ENCODE results near the gene HOXC10. TPM values are rescaled to one million over a fixed set of nuclear protein-coding genes. Genes with fewer than 3 reads are reported as not detected.

The HOXC10 gene
- total and polyA plus RNA-seq, 2 donors (not counting 3 experiments of a cell fraction or from before 2014, with no cell fraction given) = 0.18 TPM; not detected in 1

GRCh38 chr12:53955776-53956250, 29.1 kb upstream of the HOXC10 start:
- no TSS peak for BruUV-seq (replicated peaks)
- Histone ChIP-seq H3K4me1 (ENCODE audit: control insufficient read depth, extremely low read depth, insufficient read depth, low read length) (no peaks in the 10 kb centered on the region), H4K20me1 (replicated peaks; ENCODE audit: control insufficient read depth, extremely low read depth, insufficient read depth, low read length) (no peaks in the 10 kb centered on the region), H3K4me3 (replicated peaks in 1 of 3; ENCODE audit: insufficient read depth in 1 of 3, low read depth in 1 of 3, low read length in 3 of 3) (no peak overlapping the region), H3K4me2 (ENCODE audit: insufficient read depth, low read length) (no peak overlapping the region), H3K36me3 (ENCODE audit: control insufficient read depth in 2 of 2, extremely low read depth in 1 of 2, insufficient read depth in 2 of 2, low read length in 2 of 2) (no peaks in the 10 kb centered on the region), H3K27me3 (ENCODE audit: control insufficient read depth in 2 of 2, insufficient read depth in 2 of 2, low read length in 2 of 2) (peaks cover 91 to 98% of the 10 kb centered on the region in 2 experiments), H3K27ac (ENCODE audit: insufficient read depth, low read depth, low read length) (no peak overlapping the region), H3K9me3 (replicated peaks; ENCODE audit: control insufficient read depth, insufficient read depth, low read length) (no peaks in the 10 kb centered on the region), H3K9me1 (replicated peaks; ENCODE audit: control insufficient read depth, extremely low read depth, insufficient read depth, low read length) (no peaks in the 10 kb centered on the region), H3K79me2 (ENCODE audit: control insufficient read depth, insufficient read depth, low read length) (no peaks in the 10 kb centered on the region), H3K9ac (replicated peaks; ENCODE audit: extremely low read depth, insufficient read depth, low read length) (no peak overlapping the region), H2AFZ (ENCODE audit: low read depth, low read length) (no peak overlapping the region)
- dilution Hi-C loops (cut with MboI; ENCODE audit: extremely low pct_ligation_motif_present, low sequenced_read_pairs) (no loop called here), intact Hi-C loops (cut with micrococcal nuclease) (no loop called here)
- CTCF ChIA-PET = no interaction called here
- POLR2A ChIA-PET = no interaction called here
- TF ChIP-seq GATA2 (IDR thresholded peaks at IDR 0.05; ENCODE audit: insufficient read depth, insufficient read length, low read depth, low read length) (no peak), EZH2 (IDR thresholded peaks at IDR 0.05; ENCODE audit: borderline replicate concordance, low read depth, low read length, severe bottlenecking) (peak; percentile 9)
- DNase-seq (ENCODE audit: low read depth, low spot score) = no peak
- no peak for FAIRE-seq

- dilution Hi-C loops (cut with MboI; ENCODE audit: extremely low pct_ligation_motif_present, low sequenced_read_pairs) = no loop called here
- Histone ChIP-seq H3K9me3 (replicated peaks; ENCODE audit: control insufficient read depth, insufficient read depth, low read length) (no peaks in the 10 kb centered on the region), H3K27me3 (ENCODE audit: control insufficient read depth in 2 of 2, insufficient read depth in 2 of 2, low read length in 2 of 2) (peaks cover 87 to 98% of the 10 kb centered on the region in 2 experiments), H3K9ac (replicated peaks; ENCODE audit: extremely low read depth, insufficient read depth, low read length) (no peak overlapping the region), H2AFZ (ENCODE audit: low read depth, low read length) (no peak overlapping the region), H3K79me2 (ENCODE audit: control insufficient read depth, insufficient read depth, low read length) (no peaks in the 10 kb centered on the region), H3K36me3 (ENCODE audit: control insufficient read depth in 2 of 2, extremely low read depth in 1 of 2, insufficient read depth in 2 of 2, low read length in 2 of 2) (no peaks in the 10 kb centered on the region), H3K4me3 (replicated peaks in 1 of 3; ENCODE audit: insufficient read depth in 1 of 3, low read depth in 1 of 3, low read length in 3 of 3) (no peak overlapping the region), H3K4me2 (ENCODE audit: insufficient read depth, low read length) (no peak overlapping the region), H3K9me1 (replicated peaks; ENCODE audit: control insufficient read depth, extremely low read depth, insufficient read depth, low read length) (no peaks in the 10 kb centered on the region), H3K27ac (ENCODE audit: insufficient read depth, low read depth, low read length) (no peak overlapping the region), H4K20me1 (replicated peaks; ENCODE audit: control insufficient read depth, extremely low read depth, insufficient read depth, low read length) (no peaks in the 10 kb centered on the region), H3K4me1 (ENCODE audit: control insufficient read depth, extremely low read depth, insufficient read depth, low read length) (no peaks in the 10 kb centered on the region)
- TF ChIP-seq POLR2A (IDR thresholded peaks at IDR 0.05; ENCODE audit: low read depth, low read length) = no peak
- TF ChIP-seq EZH2 (IDR thresholded peaks at IDR 0.05; ENCODE audit: borderline replicate concordance, low read depth, low read length, severe bottlenecking) = no peak
- no peak for TF ChIP-seq CTCF (IDR thresholded peaks at IDR 0.05; ENCODE audit: extremely low read depth in 1 of 2, insufficient read depth in 1 of 2, low read depth in 1 of 2, low read length in 2 of 2)
- TF ChIP-seq POLR2AphosphoS5 (IDR thresholded peaks at IDR 0.05; ENCODE audit: insufficient read depth, low read depth, low read length) = no peak
- no peak for TF ChIP-seq MAX (IDR thresholded peaks at IDR 0.05; ENCODE audit: insufficient read depth, insufficient read length)
- TF ChIP-seq GATA2 (IDR thresholded peaks at IDR 0.05; ENCODE audit: insufficient read depth, insufficient read length, low read depth, low read length) = no peak
- TF ChIP-seq FOS (IDR thresholded peaks at IDR 0.05; ENCODE audit: borderline replicate concordance, insufficient read depth, low read length) = no peak
- TF ChIP-seq MYC (IDR thresholded peaks at IDR 0.05; ENCODE audit: low read depth, low read length) = no peak
- TF ChIP-seq JUN (IDR thresholded peaks at IDR 0.05; ENCODE audit: borderline replicate concordance, insufficient read depth, insufficient read length, low read depth) = no peak
- no peak for DNase-seq (ENCODE audit: low read depth, low spot score)
- BruUV-seq (replicated peaks) = no TSS peak
- FAIRE-seq = no peak
- ChIA-PET CTCF (no interaction called here), POLR2A (no interaction called here)
- intact Hi-C loops (cut with micrococcal nuclease) = no loop called here
Measured at GRCh38 chr12:53956251-53956887, 28.6 kb upstream of the HOXC10 start.

All from endothelial cell of umbilical vein (primary cell).